GM19351 (cell line): ENCODE measurements around the gene PALM3.
A peak's percentile ranks its signal among the peaks of the same experiment; 100 is the strongest.

Experiments
- ATAC-seq: cut with Tn5 transposase; IDR thresholded peaks from one replicate; pipeline ENCODE4 v1.9.1; 2021; ENCODE audit warnings: mild to moderate bottlenecking, moderate library complexity; ENCODE audit not compliant: unreplicated experiment

PALM3 gene

DNA sequence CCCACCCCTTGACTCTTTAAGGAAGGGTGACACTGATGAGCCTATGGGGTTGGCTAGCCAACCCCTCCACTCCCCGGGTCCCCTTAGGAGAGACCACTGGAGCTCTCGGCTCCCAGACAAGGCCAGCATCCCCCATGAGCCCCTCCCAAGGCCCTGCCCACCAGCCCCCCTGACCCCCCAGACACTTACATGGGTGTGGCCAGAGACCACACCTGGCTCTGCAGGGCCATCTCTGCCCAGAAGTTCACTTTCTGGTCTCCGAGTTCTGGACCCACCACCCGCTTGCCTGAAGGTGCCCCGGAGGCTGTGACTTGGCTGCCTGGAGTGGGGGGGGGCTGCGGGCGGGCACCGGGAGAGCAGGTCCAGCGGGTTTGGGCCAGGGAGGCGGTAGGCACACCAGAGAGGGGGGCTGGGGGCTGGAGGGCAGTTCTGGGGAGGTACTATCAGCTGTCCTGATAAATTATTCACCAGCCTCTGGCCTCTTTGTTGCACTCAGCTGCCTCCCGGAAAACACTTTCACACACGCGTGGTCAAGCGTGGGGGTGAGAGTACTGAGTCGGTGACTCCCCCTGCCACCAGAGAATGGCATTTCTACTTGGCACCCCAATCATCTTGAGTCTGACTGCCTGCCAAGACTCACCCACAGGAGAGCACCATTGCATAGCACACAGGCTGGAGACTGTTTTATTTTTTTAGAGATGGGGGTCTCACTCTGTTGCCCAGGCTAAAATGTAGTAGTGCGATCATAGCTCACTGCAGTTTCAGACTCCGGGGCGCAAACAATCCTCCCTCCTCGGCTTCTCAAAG, at the start of gene PALM3:
Gene PALM3 (minus strand): TSS at position 326 of the 807 bp plus-strand sequence. CDS start 96 bp downstream, at position 230.
- no peak for ATAC-seq

DNA sequence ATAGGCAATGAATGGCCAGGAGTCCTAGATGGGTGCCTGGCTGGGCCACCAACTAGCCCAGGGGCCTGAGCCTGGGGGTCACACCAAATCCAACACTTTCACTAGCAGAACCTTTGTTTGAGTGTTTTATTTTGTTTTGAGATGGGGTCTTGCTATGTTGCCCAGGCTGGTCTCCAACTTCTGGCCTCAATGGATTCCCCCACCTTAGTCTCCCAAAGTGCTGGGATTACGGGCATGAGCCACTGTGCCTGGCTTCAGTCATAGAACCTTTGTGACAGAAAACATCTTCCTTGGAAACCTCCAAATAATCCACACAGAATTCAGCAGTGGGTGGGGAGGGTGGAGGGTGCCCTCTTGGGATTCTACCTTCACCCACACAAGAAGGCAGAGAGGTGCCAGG, 49.6 kb upstream of the PALM3 start:
- no peak for ATAC-seq

DNA sequence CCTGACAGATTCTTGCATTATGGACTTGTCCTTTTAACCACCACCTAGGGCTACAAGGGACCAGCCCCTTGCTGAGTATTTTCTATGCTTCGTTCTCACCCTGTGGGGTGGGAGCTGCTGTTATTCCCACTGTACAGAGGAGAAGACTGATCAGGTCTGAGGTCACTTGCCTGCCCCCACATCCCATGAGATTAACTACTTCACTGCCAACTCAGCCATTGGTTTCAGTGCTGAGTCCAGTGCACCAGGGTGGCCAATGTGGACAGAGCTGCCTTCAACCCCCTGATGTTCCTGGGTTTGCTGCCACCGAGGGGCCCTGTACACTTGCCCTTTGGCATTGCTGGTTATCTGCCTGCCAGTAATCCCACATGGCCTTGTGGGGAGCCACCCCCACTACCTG, 48.8 kb upstream of the PALM3 start:
- no peak for ATAC-seq

GRCh38 chr19:14107581-14108461, 45.9 kb upstream of the PALM3 start:
- no peak for ATAC-seq

- ATAC-seq, result no peak
Observed at GRCh38 chr19:14106840-14107239, 45.0 kb upstream of the PALM3 start.

GRCh38 chr19:14105680-14106079, 43.8 kb upstream of the PALM3 start:
- no peak for ATAC-seq

GRCh38 chr19:14103310-14103709, 41.4 kb upstream of the PALM3 start:
- ATAC-seq, result no peak

DNA sequence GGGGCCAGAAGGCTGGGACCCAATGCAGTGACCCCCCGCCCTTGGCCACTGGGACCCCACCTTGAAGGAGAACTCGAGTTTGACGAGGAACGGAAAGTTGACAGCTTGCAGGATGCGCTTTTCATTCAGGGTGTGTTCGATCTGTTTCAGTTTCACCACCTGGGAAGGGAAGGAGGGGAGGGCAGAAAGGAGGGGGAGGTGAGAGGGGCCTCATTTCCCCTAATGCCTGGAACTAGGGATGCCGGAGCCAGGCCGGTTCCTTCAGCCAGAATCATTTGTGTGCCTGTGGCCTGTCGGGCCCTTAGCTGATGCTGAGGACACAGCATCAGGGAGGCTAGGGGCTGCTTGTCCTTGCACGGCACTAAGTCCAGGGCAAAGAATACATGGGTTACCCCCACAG, 40.9 kb upstream of the PALM3 start:
- ATAC-seq, result no peak

- ATAC-seq, result no peak
Observed at GRCh38 chr19:14102102-14102696, 40.3 kb upstream of the PALM3 start.

DNA sequence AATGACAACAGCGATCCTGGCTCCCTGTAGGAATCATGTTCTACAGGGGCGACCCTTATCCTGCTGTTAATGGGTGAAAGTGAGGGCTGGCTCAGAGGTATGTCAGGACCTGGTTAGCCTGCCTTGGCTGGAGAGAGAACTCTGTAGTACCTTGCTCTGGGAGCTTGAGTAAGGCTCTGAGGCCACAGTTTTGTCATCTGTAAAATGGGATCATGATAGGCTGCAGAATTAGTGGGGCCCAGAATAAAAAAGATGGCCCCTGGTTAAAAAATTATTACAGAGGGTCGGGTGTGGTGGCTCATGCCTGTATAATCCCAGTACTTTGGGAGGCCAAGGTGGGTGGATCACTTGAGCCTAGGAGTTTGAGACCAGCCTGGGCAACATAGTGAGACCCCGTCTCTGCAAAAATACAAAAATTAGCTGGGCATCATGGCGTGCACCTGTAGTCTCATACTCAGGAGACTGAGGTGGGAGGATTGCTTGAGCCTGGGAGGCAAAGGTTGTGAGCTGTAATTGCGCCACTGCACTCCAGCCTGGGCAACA, 39.2 kb upstream of the PALM3 start:
- ATAC-seq, result no peak

DNA sequence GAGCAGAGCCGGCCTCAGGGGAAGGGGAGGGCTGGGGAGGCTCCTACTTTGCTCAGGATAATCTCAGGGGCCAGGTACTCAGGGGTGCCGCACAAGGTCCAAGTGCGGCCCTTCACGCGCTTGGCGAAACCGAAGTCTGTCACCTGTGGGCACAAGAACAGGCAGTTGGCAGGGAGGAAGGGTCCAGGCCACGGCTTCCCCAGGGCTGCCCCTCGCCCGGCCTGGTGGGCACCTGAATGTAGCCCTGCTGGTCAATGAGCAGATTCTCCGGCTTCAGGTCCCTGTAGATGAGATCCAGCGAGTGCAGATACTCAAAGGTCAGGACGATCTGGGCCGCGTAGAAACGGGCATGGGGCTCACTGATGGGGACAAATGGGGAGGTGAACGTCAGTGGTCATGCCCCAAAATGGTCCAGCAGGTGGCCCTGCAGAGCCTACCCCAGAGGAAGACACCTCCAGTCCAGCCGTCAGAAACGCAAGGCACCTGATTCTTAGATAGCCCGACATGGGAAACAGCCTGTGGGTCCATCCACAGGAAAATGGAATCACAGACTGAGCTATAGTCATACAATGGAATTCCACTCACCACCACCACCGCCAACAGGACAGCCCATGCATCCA, 35.8 kb upstream of the PALM3 start:
- ATAC-seq, result no peak

DNA sequence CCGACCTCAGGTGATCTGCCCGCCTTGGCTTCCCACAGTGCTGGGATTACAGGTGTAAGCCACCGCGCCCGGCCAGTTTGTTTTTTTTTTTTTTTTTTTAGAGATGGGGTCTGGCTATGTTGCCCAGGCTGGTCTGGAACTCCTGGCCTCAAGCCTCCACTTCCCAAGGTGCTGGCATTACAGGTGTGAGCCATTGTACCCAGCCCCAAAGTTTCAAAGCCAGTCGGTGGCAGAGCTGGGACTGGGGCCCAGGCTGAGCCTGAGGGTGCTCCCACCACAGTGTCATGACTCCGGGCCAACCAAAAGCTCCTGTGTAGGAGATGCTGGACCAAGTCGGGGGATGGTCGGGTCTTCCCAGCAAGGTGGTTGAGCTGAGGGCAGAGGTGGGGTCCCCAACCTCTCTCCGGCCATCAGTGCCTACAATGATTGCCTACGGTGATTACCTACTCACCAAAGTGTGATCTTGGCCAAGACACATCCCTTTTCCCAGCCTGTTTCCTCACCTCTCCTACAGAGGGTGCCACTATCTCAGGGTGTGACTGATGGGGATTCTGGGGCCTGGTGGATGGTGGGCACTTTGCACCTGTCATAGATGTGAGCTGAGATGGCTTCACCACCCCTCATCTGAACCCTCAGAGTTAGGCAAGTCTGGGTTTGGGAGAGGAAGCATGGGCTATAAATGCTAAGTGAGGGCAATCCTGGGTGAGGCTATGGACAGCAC, 34.6 kb upstream of the PALM3 start:
- ATAC-seq, result no peak

GRCh38 chr19:14094854-14095253, 33.0 kb upstream of the PALM3 start:
- no peak for ATAC-seq

DNA sequence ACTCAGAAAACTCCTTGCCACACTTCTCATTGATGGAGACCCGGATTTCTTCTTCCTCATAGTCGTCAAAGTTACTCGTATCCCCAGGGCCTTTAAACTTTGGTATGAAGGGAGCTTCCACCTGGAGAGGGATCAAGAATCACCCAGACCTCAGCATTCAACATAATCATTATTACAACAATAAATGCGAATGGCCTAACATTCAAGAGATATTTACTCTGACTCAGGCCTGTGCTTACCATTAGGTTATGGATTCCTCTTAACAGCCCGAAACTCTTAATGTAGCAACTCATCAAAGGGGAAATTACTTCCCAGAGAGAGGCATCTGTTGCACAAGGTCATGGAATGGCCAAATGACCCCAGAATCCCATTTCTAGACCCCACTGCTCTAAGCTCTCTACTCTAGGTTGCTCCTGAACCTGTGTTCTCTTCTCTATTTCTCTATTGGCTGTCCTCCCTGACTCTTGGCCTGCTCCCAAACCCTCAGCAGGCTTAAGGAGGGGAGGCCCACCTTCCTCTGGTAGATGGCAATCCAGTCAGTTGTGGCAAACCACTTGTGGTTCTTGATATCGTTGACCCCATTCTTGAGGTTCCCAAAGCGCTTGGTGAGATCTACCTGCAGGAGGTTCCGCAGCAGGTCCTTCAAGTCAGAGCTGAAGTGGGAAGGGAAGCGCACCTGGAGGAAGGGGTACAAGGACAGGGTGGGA, 31.4 kb upstream of the PALM3 start:
- no peak for ATAC-seq

GRCh38 chr19:14091813-14092462, 30.1 kb upstream of the PALM3 start:
- peak; percentile 6 for ATAC-seq

- ATAC-seq, result peak; percentile 62
Observed at GRCh38 chr19:14091081-14091812, 29.4 kb upstream of the PALM3 start.

- peak; percentile 41 for ATAC-seq
Observed at GRCh38 chr19:14090509-14091080, 28.7 kb upstream of the PALM3 start, which contains the start of gene SAMD1. Gene SAMD1, minus strand, starts transcription at chr19:14090751.
